ENCODE measurements around the gene DLG4.

The DLG4 gene

DNA sequence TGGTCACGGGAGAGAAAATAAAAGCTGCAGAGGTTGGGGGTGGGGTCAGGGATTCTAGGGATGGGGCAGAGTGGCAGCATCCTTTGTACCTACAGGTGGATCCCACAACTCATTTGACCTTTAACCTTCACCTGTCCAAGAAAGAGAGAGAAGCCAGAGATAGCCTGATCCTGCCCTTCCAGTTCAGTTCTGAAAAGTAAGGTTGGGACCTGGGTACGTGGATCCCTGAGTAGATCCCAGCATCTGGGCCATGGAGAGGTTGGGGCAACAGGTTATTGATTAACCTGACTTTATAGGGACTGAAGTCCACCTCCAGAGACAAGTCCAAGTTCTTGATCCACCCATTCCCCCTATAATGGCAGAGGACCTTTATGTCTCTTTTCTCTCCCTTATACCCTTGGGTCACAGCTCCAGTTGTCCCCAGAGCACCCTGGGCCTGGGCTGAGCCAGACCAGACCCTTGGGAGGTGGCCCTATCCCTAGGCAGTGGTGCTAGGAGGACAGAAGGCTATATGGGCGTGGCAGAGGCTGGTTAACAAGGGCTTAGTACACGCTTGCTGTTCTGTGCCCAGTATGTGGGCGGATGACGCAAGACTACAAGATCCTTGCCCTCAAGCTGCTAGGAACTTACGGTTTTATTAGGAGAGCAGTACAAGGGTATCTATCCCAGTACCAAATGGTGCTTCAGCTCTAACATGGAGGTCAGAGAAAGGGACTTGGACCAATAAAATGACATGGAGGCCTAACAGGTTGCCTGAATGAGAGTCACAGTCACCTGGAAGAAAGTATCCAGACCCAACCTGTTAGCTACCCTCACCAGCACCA lies 39.3 kb upstream of the DLG4 start:
- WGBS, 2 experiments, result 96 to 97% methylated on average over 7 of the region's 7 CpGs
- H3K27me3 ChIP-seq (ENCODE audit: control insufficient read depth, insufficient read depth, low read length, poor library complexity, severe bottlenecking), result peaks cover 41% of the 10 kb centered on the region
- H3K36me3 ChIP-seq (ENCODE audit: control insufficient read depth, insufficient read depth, low read length), result peaks cover 18% of the 10 kb centered on the region
- H3K4me1 ChIP-seq (ENCODE audit: control insufficient read depth, insufficient read depth, low read length), result peaks cover 9% of the 10 kb centered on the region
- no peak overlapping the region for H3K27ac ChIP-seq (ENCODE audit: insufficient read depth, low read depth, low read length, poor library complexity, severe bottlenecking)
- H3K4me3 ChIP-seq (ENCODE audit: insufficient read depth, low read depth, low read length), result no peak overlapping the region
- no peaks in the 10 kb centered on the region for H3K9me3 ChIP-seq (ENCODE audit: control insufficient read depth, low read length)

DNA sequence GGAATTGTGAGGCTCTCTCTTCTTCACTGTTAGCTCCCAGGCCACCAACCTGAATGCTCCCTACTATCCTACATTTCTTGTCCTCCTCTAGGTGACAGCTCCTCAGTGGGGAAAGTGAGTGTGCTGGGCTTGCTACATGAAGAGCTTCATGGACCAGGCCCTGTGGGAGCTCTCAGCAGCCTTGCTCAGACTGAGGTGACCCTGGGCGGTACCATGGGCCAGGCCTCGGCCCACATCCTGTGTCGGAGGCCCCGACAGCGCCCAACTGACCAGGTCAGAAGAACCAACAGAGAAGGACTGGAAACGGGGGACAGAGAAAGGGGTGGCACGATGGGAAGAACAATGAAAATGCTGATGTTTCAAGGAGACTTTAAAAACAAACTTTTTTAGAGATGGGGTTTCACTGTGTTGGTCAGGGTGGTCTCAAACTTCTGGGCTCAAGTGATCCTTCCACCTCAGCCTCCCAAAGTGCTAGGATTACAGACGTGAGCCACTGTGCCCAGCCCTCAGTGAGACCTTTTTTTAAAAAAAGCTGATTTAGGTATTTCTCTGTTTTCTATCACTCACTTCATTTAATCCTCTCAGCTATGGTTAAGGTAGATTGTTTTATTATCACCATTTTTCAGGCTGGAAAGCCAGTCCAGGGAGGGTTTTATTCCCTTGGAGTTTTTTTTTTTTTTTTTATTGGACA lies 37.3 kb upstream of the DLG4 start:
- Histone ChIP-seq H3K4me1 (ENCODE audit: control insufficient read depth, insufficient read depth, low read length) (peaks cover 4% of the 10 kb centered on the region), H3K27me3 (ENCODE audit: control insufficient read depth, insufficient read depth, low read length, poor library complexity, severe bottlenecking) (peaks cover 21% of the 10 kb centered on the region), H3K9me3 (ENCODE audit: control insufficient read depth, low read length) (no peaks in the 10 kb centered on the region), H3K36me3 (ENCODE audit: control insufficient read depth, insufficient read depth, low read length) (peaks cover 18% of the 10 kb centered on the region), H3K4me3 (ENCODE audit: insufficient read depth, low read depth, low read length) (no peak overlapping the region), H3K27ac (ENCODE audit: insufficient read depth, low read depth, low read length, poor library complexity, severe bottlenecking) (no peak overlapping the region)
- 94 to 95% methylated on average over 8 of the region's 8 CpGs for WGBS, 2 experiments

DNA sequence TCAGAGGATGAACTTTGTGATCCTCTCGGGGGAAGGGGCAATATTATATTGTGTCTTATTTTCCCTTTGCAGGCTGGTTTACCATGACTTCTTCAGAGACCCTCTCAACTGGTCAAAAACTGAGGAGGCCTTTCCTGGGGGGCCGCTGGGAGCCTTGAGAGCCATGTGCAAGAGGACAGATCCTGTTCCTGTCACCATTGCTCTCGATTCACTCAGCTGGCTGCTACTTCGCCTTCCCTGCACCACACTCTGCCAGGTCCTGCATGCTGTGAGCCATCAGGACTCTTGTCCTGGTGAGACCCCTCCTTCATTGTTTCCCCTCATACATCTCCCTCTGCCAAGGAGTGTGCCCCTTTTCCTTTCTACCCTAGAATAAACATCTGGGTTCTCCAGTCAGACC lies 34.9 kb upstream of the DLG4 start:
- no peak overlapping the region for H3K4me3 ChIP-seq (ENCODE audit: insufficient read depth, low read depth, low read length)
- peaks cover 18% of the 10 kb centered on the region for H3K36me3 ChIP-seq (ENCODE audit: control insufficient read depth, insufficient read depth, low read length)
- H3K27me3 ChIP-seq (ENCODE audit: control insufficient read depth, insufficient read depth, low read length, poor library complexity, severe bottlenecking), result no peaks in the 10 kb centered on the region
- peaks cover 12% of the 10 kb centered on the region for H3K4me1 ChIP-seq (ENCODE audit: control insufficient read depth, insufficient read depth, low read length)
- WGBS, 2 experiments, result 97 to 98% methylated on average over 4 of the region's 4 CpGs
- no peak overlapping the region for H3K27ac ChIP-seq (ENCODE audit: insufficient read depth, low read depth, low read length, poor library complexity, severe bottlenecking)
- no peaks in the 10 kb centered on the region for H3K9me3 ChIP-seq (ENCODE audit: control insufficient read depth, low read length)

DNA sequence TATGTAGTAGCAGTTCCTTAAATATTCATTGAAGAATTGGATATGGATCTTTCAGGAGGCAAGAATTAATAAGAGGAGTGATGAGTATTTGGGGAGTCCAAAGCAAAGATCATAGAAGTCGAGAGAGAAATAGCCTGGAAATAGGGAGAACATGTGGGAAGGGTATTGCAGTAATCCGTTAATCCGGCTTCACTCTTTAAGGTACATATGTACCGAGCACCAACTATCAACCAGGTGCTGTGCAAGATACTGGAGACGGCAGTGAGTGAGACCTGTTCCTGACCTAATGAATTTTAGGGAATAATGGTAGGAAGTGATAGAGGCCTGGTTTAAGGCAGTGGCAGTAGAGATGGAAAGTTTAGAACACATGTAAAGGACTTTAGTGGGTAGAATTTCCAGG lies 33.4 kb upstream of the DLG4 start:
- no peak overlapping the region for H3K27ac ChIP-seq (ENCODE audit: insufficient read depth, low read depth, low read length, poor library complexity, severe bottlenecking)
- 89 to 90% methylated on average over 5 of the region's 5 CpGs for WGBS, 2 experiments

DNA sequence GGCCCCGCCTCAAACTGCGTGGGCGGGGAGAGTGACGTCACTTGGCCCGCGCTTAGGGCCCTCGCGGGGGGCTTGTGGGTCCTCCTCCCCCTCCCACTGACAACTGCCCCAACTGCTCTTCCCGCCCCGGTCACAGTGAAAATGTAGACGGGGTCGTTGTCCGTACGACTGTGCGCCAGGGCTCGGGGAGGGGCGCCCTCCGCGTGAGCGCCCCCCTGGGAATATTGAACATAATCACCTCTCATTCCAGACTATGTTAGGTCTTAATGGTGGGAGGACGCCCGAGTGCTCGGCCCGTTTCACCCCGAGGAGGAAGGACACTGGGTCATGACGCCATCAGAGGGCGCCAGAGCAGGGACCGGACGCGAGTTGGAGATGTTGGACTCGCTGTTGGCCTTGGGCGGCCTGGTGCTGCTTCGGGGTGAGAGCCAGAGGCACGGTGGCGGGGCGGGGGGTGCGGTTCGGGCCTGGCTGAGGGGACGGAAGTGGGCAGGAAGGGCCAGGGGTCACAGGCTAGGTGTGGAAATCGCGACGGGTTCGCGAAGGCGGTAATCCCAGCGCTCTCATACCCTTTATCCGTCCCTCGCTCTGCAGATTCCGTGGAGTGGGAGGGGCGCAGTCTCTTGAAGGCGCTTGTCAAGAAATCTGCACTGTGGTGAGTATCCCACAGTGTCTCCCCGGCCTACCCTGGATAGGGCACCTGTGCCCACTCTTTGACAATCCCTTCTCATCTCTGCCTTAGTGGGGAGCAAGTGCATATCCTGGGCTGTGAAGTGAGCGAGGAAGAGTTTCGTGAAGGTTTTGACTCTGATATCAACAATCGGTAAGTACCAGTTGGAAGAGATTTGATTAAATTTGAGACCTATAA lies 32.8 kb upstream of the DLG4 start, which contains the start of gene ELP5:
ELP5 (plus strand) TSS at position 40 of the 868 bp plus-strand sequence; CDS start at position 376, 336 bp downstream.
- Histone ChIP-seq H3K4me3 (ENCODE audit: insufficient read depth, low read depth, low read length) (peak within 1 kb of the TSS; percentile 91), H3K36me3 (ENCODE audit: control insufficient read depth, insufficient read depth, low read length) (peaks cover 18% of the 10 kb centered on the region), H3K4me1 (ENCODE audit: control insufficient read depth, insufficient read depth, low read length) (peaks cover 20% of the 10 kb centered on the region), H3K27me3 (ENCODE audit: control insufficient read depth, insufficient read depth, low read length, poor library complexity, severe bottlenecking) (no peaks in the 10 kb centered on the region), H3K9me3 (ENCODE audit: control insufficient read depth, low read length) (no peaks in the 10 kb centered on the region), H3K27ac (ENCODE audit: insufficient read depth, low read depth, low read length, poor library complexity, severe bottlenecking) (peak within 1 kb of the TSS; percentile 99)
- 2% methylated on average over 55 of the region's 55 CpGs for WGBS, 2 experiments

More for the DNA sequence above, 33.4 kb upstream of the DLG4 start:
- Histone ChIP-seq H3K4me1 (ENCODE audit: control insufficient read depth, insufficient read depth, low read length) (peaks cover 20% of the 10 kb centered on the region), H3K4me3 (ENCODE audit: insufficient read depth, low read depth, low read length) (peak overlapping the region; percentile 91), H3K36me3 (ENCODE audit: control insufficient read depth, insufficient read depth, low read length) (peaks cover 18% of the 10 kb centered on the region), H3K9me3 (ENCODE audit: control insufficient read depth, low read length) (no peaks in the 10 kb centered on the region), H3K27me3 (ENCODE audit: control insufficient read depth, insufficient read depth, low read length, poor library complexity, severe bottlenecking) (no peaks in the 10 kb centered on the region)

DNA sequence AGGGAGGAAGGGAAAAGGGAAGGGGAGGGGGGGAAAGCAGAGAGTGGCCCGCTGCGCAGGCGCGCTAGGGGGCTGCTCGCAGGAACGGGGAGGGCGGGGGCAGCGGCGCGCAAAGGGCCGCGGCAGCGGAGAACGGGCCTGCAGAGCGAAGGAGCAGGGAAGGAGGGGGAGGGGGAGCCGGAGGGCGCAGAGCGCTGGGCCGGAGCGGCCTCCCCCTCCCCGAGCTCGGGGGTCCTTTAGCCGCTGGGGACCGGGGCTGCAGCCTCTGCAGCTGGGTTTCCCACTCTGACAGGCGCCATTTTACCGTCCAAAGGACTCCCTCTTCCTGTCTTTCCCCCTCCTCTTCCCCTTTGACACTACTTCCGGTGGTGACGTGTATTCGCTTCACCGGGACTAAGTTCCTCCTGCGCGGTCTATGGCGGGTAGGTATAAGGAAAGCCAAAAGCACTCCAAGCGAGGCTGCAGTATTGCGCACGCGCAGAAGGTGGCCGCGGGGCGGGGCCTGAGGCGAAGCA lies 32.1 kb upstream of the DLG4 start, which contains the start of gene CTDNEP1:
CTDNEP1 (minus strand) TSS at position 74 of the 515 bp plus-strand sequence. CDS start 438 bp downstream, outside the sequence.
- WGBS, 2 experiments, result 0% methylated on average over 41 of the region's 41 CpGs
- H3K4me1 ChIP-seq (ENCODE audit: control insufficient read depth, insufficient read depth, low read length), result peaks cover 20% of the 10 kb centered on the region
- H3K4me3 ChIP-seq (ENCODE audit: insufficient read depth, low read depth, low read length), result peak within 1 kb of the TSS; percentile 91
- H3K36me3 ChIP-seq (ENCODE audit: control insufficient read depth, insufficient read depth, low read length), result peaks cover 17% of the 10 kb centered on the region
- H3K27me3 ChIP-seq (ENCODE audit: control insufficient read depth, insufficient read depth, low read length, poor library complexity, severe bottlenecking), result no peaks in the 10 kb centered on the region
- H3K9me3 ChIP-seq (ENCODE audit: control insufficient read depth, low read length), result no peaks in the 10 kb centered on the region
- peak within 1 kb of the TSS; percentile 99 for H3K27ac ChIP-seq (ENCODE audit: insufficient read depth, low read depth, low read length, poor library complexity, severe bottlenecking)

DNA sequence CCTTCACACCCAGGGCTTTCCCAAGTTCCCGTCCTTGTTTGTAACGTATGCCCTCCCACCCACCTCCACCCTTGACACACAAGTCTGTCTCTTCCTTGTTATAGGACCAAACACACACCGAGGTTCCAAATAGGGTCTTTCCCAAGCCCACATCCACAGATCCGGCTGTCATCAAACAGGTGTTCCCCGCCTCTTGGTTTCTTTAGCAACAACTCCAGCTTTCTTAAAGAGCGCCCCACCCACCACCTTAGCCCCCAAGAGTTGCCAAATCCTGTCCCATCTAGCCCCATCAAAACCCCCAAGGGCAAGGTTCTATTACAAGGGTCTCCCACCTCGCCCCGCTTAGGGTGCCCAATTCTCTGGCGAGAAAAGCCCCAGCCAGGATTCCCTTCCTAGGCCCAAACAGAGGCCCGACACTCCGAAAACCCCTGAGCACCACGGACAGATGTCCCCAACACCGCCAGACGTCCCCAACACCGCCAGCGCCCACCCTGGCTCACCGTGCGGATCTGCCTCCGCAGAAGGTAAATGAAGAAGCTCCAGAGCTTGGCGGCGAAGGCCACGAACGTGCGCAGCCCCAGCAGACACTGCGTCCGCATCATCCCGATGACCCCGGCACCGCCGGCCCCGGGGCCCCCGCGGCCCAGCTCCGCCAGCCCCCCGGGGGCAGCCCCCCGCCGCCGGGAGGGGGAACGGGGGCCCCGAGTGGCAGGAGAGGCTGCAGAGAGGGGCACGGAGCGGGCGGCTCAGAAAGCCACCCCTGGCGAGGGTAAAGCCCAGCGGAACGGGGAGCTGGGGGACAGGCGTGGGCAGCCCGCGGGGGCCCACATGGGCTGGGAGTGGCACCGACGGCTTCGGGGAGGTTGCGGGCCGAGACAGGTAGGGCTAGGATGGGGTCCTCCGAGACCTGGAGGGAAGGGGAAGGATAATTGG lies 31.3 kb upstream of the DLG4 start:
- WGBS, 2 experiments, result 1% methylated on average over 55 of the region's 55 CpGs
- H3K27me3 ChIP-seq (ENCODE audit: control insufficient read depth, insufficient read depth, low read length, poor library complexity, severe bottlenecking), result no peaks in the 10 kb centered on the region
- peak overlapping the region; percentile 91 for H3K4me3 ChIP-seq (ENCODE audit: insufficient read depth, low read depth, low read length)
- peaks cover 16% of the 10 kb centered on the region for H3K36me3 ChIP-seq (ENCODE audit: control insufficient read depth, insufficient read depth, low read length)
- peaks cover 20% of the 10 kb centered on the region for H3K4me1 ChIP-seq (ENCODE audit: control insufficient read depth, insufficient read depth, low read length)
- no peaks in the 10 kb centered on the region for H3K9me3 ChIP-seq (ENCODE audit: control insufficient read depth, low read length)
- peak overlapping the region; percentile 69 for H3K27ac ChIP-seq (ENCODE audit: insufficient read depth, low read depth, low read length, poor library complexity, severe bottlenecking)

DNA sequence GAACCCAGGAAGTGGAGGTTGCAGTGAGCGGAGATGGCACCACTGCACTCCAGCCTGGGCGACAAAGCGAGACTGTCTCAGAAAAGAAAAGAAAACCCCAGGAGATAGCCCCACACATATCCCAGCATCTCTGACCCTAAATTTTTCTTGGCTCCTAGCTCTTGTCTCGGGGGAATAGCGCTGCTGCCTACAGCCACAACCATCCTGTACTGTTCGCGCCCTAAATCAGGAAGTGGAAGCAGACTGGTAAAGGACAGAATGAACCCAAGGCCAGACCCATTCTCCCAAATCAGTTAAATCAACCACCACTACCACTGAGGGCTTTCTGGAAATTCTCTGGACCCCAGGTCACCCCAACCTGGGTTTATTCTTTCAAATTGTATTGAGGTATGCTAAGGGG lies 30.2 kb upstream of the DLG4 start:
- Histone ChIP-seq H3K36me3 (ENCODE audit: control insufficient read depth, insufficient read depth, low read length) (peaks cover 19% of the 10 kb centered on the region), H3K9me3 (ENCODE audit: control insufficient read depth, low read length) (no peaks in the 10 kb centered on the region), H3K4me3 (ENCODE audit: insufficient read depth, low read depth, low read length) (peak overlapping the region; percentile 91), H3K27ac (ENCODE audit: insufficient read depth, low read depth, low read length, poor library complexity, severe bottlenecking) (no peak overlapping the region), H3K27me3 (ENCODE audit: control insufficient read depth, insufficient read depth, low read length, poor library complexity, severe bottlenecking) (no peaks in the 10 kb centered on the region), H3K4me1 (ENCODE audit: control insufficient read depth, insufficient read depth, low read length) (peaks cover 20% of the 10 kb centered on the region)
- WGBS, 2 experiments, result 93 to 97% methylated on average over 7 of the region's 7 CpGs

DNA sequence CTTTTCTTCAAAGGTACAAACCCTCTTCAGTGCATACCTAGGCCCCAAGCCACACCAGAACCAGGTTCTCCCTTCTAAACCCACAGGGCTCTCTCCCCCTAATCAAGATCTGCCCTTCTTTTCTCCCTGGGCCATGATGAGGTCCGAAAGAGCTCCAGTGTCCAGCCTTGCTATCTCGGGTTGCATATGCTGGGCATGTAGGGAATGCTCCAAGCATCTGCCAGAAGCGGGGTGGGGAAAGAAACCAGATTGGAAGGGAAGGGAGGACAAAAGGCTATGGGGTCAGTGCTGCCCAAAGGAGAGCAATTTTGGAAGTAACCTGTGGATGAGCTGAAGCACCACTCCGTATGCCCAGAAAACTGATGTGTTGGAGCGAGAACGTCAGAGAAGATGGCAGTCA lies 29.6 kb upstream of the DLG4 start:
- Histone ChIP-seq H3K4me3 (ENCODE audit: insufficient read depth, low read depth, low read length) (no peak overlapping the region), H3K9me3 (ENCODE audit: control insufficient read depth, low read length) (no peaks in the 10 kb centered on the region), H3K27me3 (ENCODE audit: control insufficient read depth, insufficient read depth, low read length, poor library complexity, severe bottlenecking) (no peaks in the 10 kb centered on the region), H3K27ac (ENCODE audit: insufficient read depth, low read depth, low read length, poor library complexity, severe bottlenecking) (no peak overlapping the region), H3K4me1 (ENCODE audit: control insufficient read depth, insufficient read depth, low read length) (peaks cover 20% of the 10 kb centered on the region), H3K36me3 (ENCODE audit: control insufficient read depth, insufficient read depth, low read length) (peaks cover 20% of the 10 kb centered on the region)
- WGBS, 2 experiments, result 93 to 95% methylated on average over 6 of the region's 6 CpGs
